Measurements from ENCODE around the gene NPR1.
"Not testable (repeated sequence)": the region's sequence is repeated elsewhere in the genome, so short reads cannot be mapped to it uniquely, and the experiment has no call there.

Gene NPR1

DNA sequence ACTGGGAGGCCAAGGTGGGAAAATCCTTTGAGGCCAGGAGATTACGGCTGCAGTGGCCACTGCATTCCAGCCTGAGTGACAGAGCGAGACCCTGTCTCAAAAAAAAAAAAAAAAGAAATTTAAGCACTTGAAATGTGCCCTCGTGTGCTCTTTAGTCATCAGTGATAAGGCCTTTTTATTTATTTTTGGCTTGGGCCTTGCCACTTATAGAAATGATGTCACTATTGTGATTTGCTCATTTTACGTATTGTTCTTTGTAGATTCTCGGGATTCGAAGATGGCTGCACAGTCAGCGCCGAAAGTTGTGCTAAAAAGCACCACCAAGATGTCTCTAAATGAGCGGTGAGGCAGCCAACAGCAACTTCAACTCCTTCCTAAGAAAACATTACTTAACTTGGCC lies 42.2 kb upstream of the NPR1 start:
- H3K4me1 ChIP-seq (ENCODE audit: control insufficient read depth in 5 of 5, insufficient read depth in 5 of 5, low read length in 5 of 5): peaks cover 3 to 46% (median 44%) of the 10 kb centered on the region in 5 donors
- peaks cover 20 to 54% (median 47%) of the 10 kb centered on the region in 5 donors for H3K36me3 ChIP-seq (ENCODE audit: control insufficient read depth in 5 of 5, insufficient read depth in 5 of 5, low read length in 5 of 5)
- peak overlapping the region; percentile 100 for H3K27ac ChIP-seq (ENCODE audit: low read depth, low read length)
- H3K9ac ChIP-seq (ENCODE audit: low read length in 5 of 5): no peak overlapping the region
- H3K9me3 ChIP-seq (ENCODE audit: control insufficient read depth in 5 of 5, low read length in 5 of 5): no peaks in the 10 kb centered on the region
- H3K27me3 ChIP-seq (ENCODE audit: control insufficient read depth in 5 of 5, insufficient read depth in 4 of 5, low read length in 5 of 5): no peaks in the 10 kb centered on the region
- no peak overlapping the region for H3K4me3 ChIP-seq (ENCODE audit: low read depth in 1 of 5, low read length in 5 of 5)

DNA sequence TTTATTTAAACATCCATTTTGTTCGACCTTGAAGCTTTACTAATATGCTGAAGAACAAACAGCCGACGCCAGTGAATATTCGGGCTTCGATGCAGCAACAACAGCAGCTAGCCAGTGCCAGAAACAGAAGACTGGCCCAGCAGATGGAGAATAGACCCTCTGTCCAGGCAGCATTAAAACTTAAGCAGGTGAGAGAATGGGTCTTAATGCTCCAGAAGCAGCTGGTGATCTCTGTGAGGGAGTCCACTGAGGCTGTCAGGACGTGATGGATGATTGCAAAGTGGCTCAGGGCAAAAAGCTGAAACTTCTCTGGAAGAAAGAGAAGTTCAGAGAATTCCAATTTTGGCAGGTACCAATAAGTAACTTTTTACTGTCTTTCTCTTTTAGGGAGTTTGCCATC lies 40.2 kb upstream of the NPR1 start:
- no peaks in the 10 kb centered on the region for H3K27me3 ChIP-seq (ENCODE audit: control insufficient read depth in 5 of 5, insufficient read depth in 4 of 5, low read length in 5 of 5)
- peaks cover 35 to 73% (median 67%) of the 10 kb centered on the region in 5 donors for H3K36me3 ChIP-seq (ENCODE audit: control insufficient read depth in 5 of 5, insufficient read depth in 5 of 5, low read length in 5 of 5)
- no peak overlapping the region for H3K27ac ChIP-seq (ENCODE audit: low read depth, low read length)
- H3K9me3 ChIP-seq (ENCODE audit: control insufficient read depth in 5 of 5, low read length in 5 of 5): no peaks in the 10 kb centered on the region
- peak overlapping the region in 1 of 5 donors; percentile 13 for H3K9ac ChIP-seq (ENCODE audit: low read length in 5 of 5)
- no peak overlapping the region for H3K4me3 ChIP-seq (ENCODE audit: low read depth in 1 of 5, low read length in 5 of 5)
- H3K4me1 ChIP-seq (ENCODE audit: control insufficient read depth in 5 of 5, insufficient read depth in 5 of 5, low read length in 5 of 5): peaks cover under 1 to 46% (median 34%) of the 10 kb centered on the region in 5 donors

GRCh38 chr1:153639280-153639679 lies 39.2 kb upstream of the NPR1 start:
- Histone ChIP-seq H3K27ac (ENCODE audit: low read depth, low read length) (no peak overlapping the region), H3K4me1 (ENCODE audit: control insufficient read depth in 5 of 5, insufficient read depth in 5 of 5, low read length in 5 of 5) (peaks cover 0 to 53% (median 39%) of the 10 kb centered on the region in 5 donors), H3K4me3 (ENCODE audit: low read depth in 1 of 5, low read length in 5 of 5) (no peak overlapping the region), H3K9ac (ENCODE audit: low read length in 5 of 5) (no peak overlapping the region), H3K9me3 (ENCODE audit: control insufficient read depth in 5 of 5, low read length in 5 of 5) (no peaks in the 10 kb centered on the region), H3K36me3 (ENCODE audit: control insufficient read depth in 5 of 5, insufficient read depth in 5 of 5, low read length in 5 of 5) (peaks cover 45 to 84% (median 77%) of the 10 kb centered on the region in 5 donors), H3K27me3 (ENCODE audit: control insufficient read depth in 5 of 5, insufficient read depth in 4 of 5, low read length in 5 of 5) (no peaks in the 10 kb centered on the region)

GRCh38 chr1:153640213-153640612 lies 38.3 kb upstream of the NPR1 start:
- H3K9me3 ChIP-seq (ENCODE audit: control insufficient read depth in 5 of 5, low read length in 5 of 5); H3K27ac ChIP-seq (ENCODE audit: low read depth, low read length); H3K27me3 ChIP-seq (ENCODE audit: control insufficient read depth in 5 of 5, insufficient read depth in 4 of 5, low read length in 5 of 5); H3K4me3 ChIP-seq (ENCODE audit: low read depth in 1 of 5, low read length in 5 of 5); H3K9ac ChIP-seq (ENCODE audit: low read length in 5 of 5): not testable (repeated sequence)
- H3K36me3 ChIP-seq (ENCODE audit: control insufficient read depth in 5 of 5, insufficient read depth in 5 of 5, low read length in 5 of 5): peaks cover 51 to 92% (median 83%) of the 10 kb centered on the region in 5 donors
- peaks cover 0 to 51% (median 35%) of the 10 kb centered on the region in 5 donors for H3K4me1 ChIP-seq (ENCODE audit: control insufficient read depth in 5 of 5, insufficient read depth in 5 of 5, low read length in 5 of 5)

DNA sequence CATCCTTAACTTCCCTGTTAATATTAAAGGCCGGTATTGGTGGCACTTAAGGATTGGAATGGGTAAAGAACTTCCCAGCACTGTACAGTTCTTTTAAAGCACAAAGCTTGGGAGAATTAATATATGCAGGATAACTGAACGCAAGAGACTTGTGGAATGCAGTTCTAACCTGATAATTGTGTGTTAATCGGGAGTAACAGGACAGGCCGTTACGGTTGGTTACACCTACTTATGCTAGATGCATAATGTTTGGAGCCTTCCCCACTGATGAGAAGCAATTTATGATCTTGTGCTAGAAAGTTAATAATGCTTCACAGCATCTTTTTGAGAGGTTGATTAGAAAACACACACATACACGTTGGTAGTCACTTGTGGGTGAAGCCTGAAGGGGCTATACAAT lies 37.6 kb upstream of the NPR1 start:
- no peak overlapping the region for H3K4me3 ChIP-seq (ENCODE audit: low read depth in 1 of 5, low read length in 5 of 5)
- peak overlapping the region in 1 of 5 donors; percentile 32 for H3K9ac ChIP-seq (ENCODE audit: low read length in 5 of 5)
- H3K36me3 ChIP-seq (ENCODE audit: control insufficient read depth in 5 of 5, insufficient read depth in 5 of 5, low read length in 5 of 5): peaks cover 58 to 99% (median 89%) of the 10 kb centered on the region in 5 donors
- no peaks in the 10 kb centered on the region for H3K9me3 ChIP-seq (ENCODE audit: control insufficient read depth in 5 of 5, low read length in 5 of 5)
- peaks cover 0 to 48% (median 28%) of the 10 kb centered on the region in 5 donors for H3K4me1 ChIP-seq (ENCODE audit: control insufficient read depth in 5 of 5, insufficient read depth in 5 of 5, low read length in 5 of 5)
- H3K27ac ChIP-seq (ENCODE audit: low read depth, low read length): no peak overlapping the region
- no peaks in the 10 kb centered on the region for H3K27me3 ChIP-seq (ENCODE audit: control insufficient read depth in 5 of 5, insufficient read depth in 4 of 5, low read length in 5 of 5)

DNA sequence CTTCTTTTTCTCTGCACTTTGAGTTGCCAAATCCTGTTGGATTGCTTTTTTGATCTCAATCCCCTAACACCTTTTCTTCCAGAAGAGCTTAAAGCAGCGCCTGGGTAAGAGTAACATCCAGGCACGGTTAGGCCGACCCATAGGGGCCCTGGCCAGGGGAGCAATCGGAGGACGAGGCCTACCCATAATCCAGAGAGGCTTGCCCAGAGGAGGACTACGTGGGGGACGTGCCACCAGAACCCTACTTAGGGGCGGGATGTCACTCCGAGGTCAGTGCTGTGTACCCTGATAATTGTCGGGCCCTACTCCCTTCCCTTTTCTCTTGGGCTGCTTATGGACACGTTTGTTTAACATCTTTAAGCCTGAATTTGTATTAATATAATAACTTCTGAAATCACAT lies 36.3 kb upstream of the NPR1 start:
- H3K4me1 ChIP-seq (ENCODE audit: control insufficient read depth in 5 of 5, insufficient read depth in 5 of 5, low read length in 5 of 5): peaks cover 0 to 48% (median 30%) of the 10 kb centered on the region in 5 donors

GRCh38 chr1:153643100-153643499 lies 35.4 kb upstream of the NPR1 start:
- peak overlapping the region; percentile 55 for H3K27ac ChIP-seq (ENCODE audit: low read depth, low read length)
- H3K4me3 ChIP-seq (ENCODE audit: low read depth in 1 of 5, low read length in 5 of 5): no peak overlapping the region
- H3K36me3 ChIP-seq (ENCODE audit: control insufficient read depth in 5 of 5, insufficient read depth in 5 of 5, low read length in 5 of 5): peaks cover 50 to 85% (median 74%) of the 10 kb centered on the region in 5 donors
- H3K4me1 ChIP-seq (ENCODE audit: control insufficient read depth in 5 of 5, insufficient read depth in 5 of 5, low read length in 5 of 5): peaks cover 0 to 48% (median 33%) of the 10 kb centered on the region in 5 donors
- no peak overlapping the region for H3K9ac ChIP-seq (ENCODE audit: low read length in 5 of 5)
- H3K27me3 ChIP-seq (ENCODE audit: control insufficient read depth in 5 of 5, insufficient read depth in 4 of 5, low read length in 5 of 5): no peaks in the 10 kb centered on the region
- H3K9me3 ChIP-seq (ENCODE audit: control insufficient read depth in 5 of 5, low read length in 5 of 5): no peaks in the 10 kb centered on the region

More for the DNA sequence above, 36.3 kb upstream of the NPR1 start:
- Histone ChIP-seq H3K9me3 (ENCODE audit: control insufficient read depth in 5 of 5, low read length in 5 of 5) (no peaks in the 10 kb centered on the region), H3K27ac (ENCODE audit: low read depth, low read length) (no peak overlapping the region), H3K4me3 (ENCODE audit: low read depth in 1 of 5, low read length in 5 of 5) (no peak overlapping the region), H3K27me3 (ENCODE audit: control insufficient read depth in 5 of 5, insufficient read depth in 4 of 5, low read length in 5 of 5) (no peaks in the 10 kb centered on the region), H3K36me3 (ENCODE audit: control insufficient read depth in 5 of 5, insufficient read depth in 5 of 5, low read length in 5 of 5) (peaks cover 55 to 94% (median 81%) of the 10 kb centered on the region in 5 donors), H3K9ac (ENCODE audit: low read length in 5 of 5) (peak overlapping the region in 2 of 5 donors; percentile 19)

DNA sequence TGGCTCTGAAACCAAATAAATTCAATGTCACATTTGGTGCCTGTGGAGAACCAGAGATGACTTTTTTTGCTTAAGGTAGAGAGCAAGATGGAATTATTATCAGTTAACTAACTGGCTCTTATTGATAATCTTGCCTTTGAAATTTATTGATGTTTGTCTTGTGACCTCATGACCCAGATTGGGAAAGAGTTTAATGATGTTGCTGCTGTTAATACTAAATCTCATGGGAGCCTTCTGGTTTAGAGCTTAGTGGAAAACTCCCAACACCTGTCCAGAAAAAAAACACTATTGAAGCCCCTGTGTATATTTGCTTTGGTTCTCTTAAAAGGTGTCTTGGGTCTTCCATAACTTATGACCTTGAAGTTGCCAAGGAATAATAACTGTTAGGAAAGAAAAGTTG lies 34.7 kb upstream of the NPR1 start:
- peaks cover 50 to 78% (median 67%) of the 10 kb centered on the region in 5 donors for H3K36me3 ChIP-seq (ENCODE audit: control insufficient read depth in 5 of 5, insufficient read depth in 5 of 5, low read length in 5 of 5)
- H3K9ac ChIP-seq (ENCODE audit: low read length in 5 of 5): no peak overlapping the region
- H3K4me3 ChIP-seq (ENCODE audit: low read depth in 1 of 5, low read length in 5 of 5): no peak overlapping the region
- H3K27ac ChIP-seq (ENCODE audit: low read depth, low read length): peak overlapping the region; percentile 55
- H3K9me3 ChIP-seq (ENCODE audit: control insufficient read depth in 5 of 5, low read length in 5 of 5): no peaks in the 10 kb centered on the region
- H3K27me3 ChIP-seq (ENCODE audit: control insufficient read depth in 5 of 5, insufficient read depth in 4 of 5, low read length in 5 of 5): no peaks in the 10 kb centered on the region
- H3K4me1 ChIP-seq (ENCODE audit: control insufficient read depth in 5 of 5, insufficient read depth in 5 of 5, low read length in 5 of 5): peaks cover 0 to 48% (median 35%) of the 10 kb centered on the region in 5 donors

DNA sequence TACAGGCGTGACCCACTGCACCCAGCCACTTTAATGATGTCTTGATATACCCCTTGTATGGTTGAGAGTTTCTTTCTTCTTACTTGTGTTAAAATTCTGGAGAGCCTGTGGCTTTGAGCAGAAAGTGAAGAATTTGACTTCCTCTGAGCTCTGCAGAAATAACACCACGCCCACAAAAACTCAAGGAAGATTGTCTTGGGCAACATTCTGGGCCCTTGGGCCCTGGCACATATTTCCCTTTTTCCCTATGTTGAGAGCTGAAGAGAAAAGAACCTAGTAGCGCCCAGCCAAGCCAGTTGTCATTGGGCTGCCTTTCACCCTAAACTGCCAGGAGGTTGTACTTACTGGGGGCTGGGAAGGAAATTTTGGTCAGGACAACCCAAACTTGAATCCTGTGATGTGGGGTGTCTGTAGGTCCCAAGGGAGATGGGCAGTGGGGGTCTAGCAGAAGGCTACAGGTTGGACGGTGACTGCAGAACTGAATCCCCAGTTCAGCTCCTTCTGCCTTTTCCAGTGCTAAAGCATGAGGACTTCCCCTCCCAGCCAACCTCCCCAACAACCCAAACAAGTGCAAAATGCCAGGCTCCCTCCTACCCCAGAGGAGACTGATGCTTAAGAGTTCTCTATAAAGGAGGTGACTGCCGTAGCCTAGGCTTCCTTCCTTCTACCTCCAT lies 31.7 kb upstream of the NPR1 start:
- peak overlapping the region in 1 of 5 donors; percentile 13 for H3K4me3 ChIP-seq (ENCODE audit: low read depth in 1 of 5, low read length in 5 of 5)
- peak overlapping the region; percentile 53 for H3K27ac ChIP-seq (ENCODE audit: low read depth, low read length)
- H3K9me3 ChIP-seq (ENCODE audit: control insufficient read depth in 5 of 5, low read length in 5 of 5): no peaks in the 10 kb centered on the region
- peaks cover 3 to 63% (median 47%) of the 10 kb centered on the region in 5 donors for H3K4me1 ChIP-seq (ENCODE audit: control insufficient read depth in 5 of 5, insufficient read depth in 5 of 5, low read length in 5 of 5)
- peaks cover 35 to 48% (median 39%) of the 10 kb centered on the region in 5 donors for H3K36me3 ChIP-seq (ENCODE audit: control insufficient read depth in 5 of 5, insufficient read depth in 5 of 5, low read length in 5 of 5)
- H3K27me3 ChIP-seq (ENCODE audit: control insufficient read depth in 5 of 5, insufficient read depth in 4 of 5, low read length in 5 of 5): no peaks in the 10 kb centered on the region
- H3K9ac ChIP-seq (ENCODE audit: low read length in 5 of 5): peak overlapping the region in 1 of 5 donors; percentile 10

GRCh38 chr1:153647346-153647714 lies 31.2 kb upstream of the NPR1 start:
- Histone ChIP-seq H3K4me1 (ENCODE audit: control insufficient read depth in 5 of 5, insufficient read depth in 5 of 5, low read length in 5 of 5) (peaks cover 3 to 61% (median 51%) of the 10 kb centered on the region in 5 donors), H3K36me3 (ENCODE audit: control insufficient read depth in 5 of 5, insufficient read depth in 5 of 5, low read length in 5 of 5) (peaks cover 32 to 43% (median 34%) of the 10 kb centered on the region in 5 donors), H3K27ac (ENCODE audit: low read depth, low read length) (peak overlapping the region; percentile 53)

More at GRCh38 chr1:153647346-153647714, 31.2 kb upstream of the NPR1 start:
- peak overlapping the region in 1 of 5 donors; percentile 13 for H3K4me3 ChIP-seq (ENCODE audit: low read depth in 1 of 5, low read length in 5 of 5)
- no peaks in the 10 kb centered on the region for H3K27me3 ChIP-seq (ENCODE audit: control insufficient read depth in 5 of 5, insufficient read depth in 4 of 5, low read length in 5 of 5)
- H3K9me3 ChIP-seq (ENCODE audit: control insufficient read depth in 5 of 5, low read length in 5 of 5): no peaks in the 10 kb centered on the region
- peak overlapping the region in 2 of 5 donors; percentile 10 to 23 for H3K9ac ChIP-seq (ENCODE audit: low read length in 5 of 5)
